Kidney (tissue), 14 donors: ENCODE results near the gene MAPK8. TPM values are rescaled to one million over a fixed set of nuclear protein-coding genes. Genes with fewer than 3 reads are reported as not detected.

ENCODE experiments used
- DNase-seq, 5 donors: peaks; one replicate each; pipeline ENCODE4 v3.0.0-alpha.2; 2013 to 2020
- FAIRE-seq: peaks from 2 replicates; lab custom pipeline; 2012; peaks lifted over from hg19 to GRCh38; lab: Jason Lieb, UNC
- H3K27ac ChIP-seq, 2 donors: one replicate each; pipeline ENCODE4 v1.7.0; 2013; ENCODE audit warnings: low read depth in 2 of 2, low read length in 2 of 2, inconsistent platforms in 1 of 2
- H3K27me3 ChIP-seq: one replicate; pipeline ENCODE4 v1.7.1; 2013; ENCODE audit warnings: low read length, inconsistent platforms; ENCODE audit not compliant: control insufficient read depth, insufficient read depth
- H3K36me3 ChIP-seq, 3 donors: one replicate each; pipeline versions ENCODE4 v1.7.0 to v1.7.1; 2013; ENCODE audit warnings: low read length in 3 of 3, control low read depth in 1 of 3, inconsistent platforms in 1 of 3; ENCODE audit not compliant: insufficient read depth in 3 of 3, control insufficient read depth in 2 of 3
- H3K4me1 ChIP-seq, 3 donors: one replicate each; pipeline versions ENCODE4 v1.7.0 to v1.7.1; 2013; ENCODE audit warnings: low read length in 3 of 3, inconsistent platforms in 1 of 3, low read depth in 1 of 3; ENCODE audit not compliant: control insufficient read depth in 2 of 3, insufficient read depth in 2 of 3
- H3K4me3 ChIP-seq, 3 donors: one replicate each; pipeline versions ENCODE4 v1.7.0 to v1.8.1; 2013; ENCODE audit warnings: low read length in 3 of 3, control low read depth in 1 of 3, inconsistent platforms in 1 of 3
- H3K9ac ChIP-seq, 3 donors: one replicate each; pipeline versions ENCODE4 v1.7.0 to v1.7.1; 2013; ENCODE audit warnings: low read length in 3 of 3, control low read depth in 1 of 3, inconsistent platforms in 1 of 3
- H3K9me3 ChIP-seq, 3 donors: one replicate each; pipeline versions ENCODE4 v1.7.0 to v1.7.1; 2013; ENCODE audit warnings: low read length in 3 of 3, control low read depth in 1 of 3, inconsistent platforms in 1 of 3; ENCODE audit not compliant: control insufficient read depth in 2 of 3, insufficient read depth in 1 of 3
- CTCF ChIP-seq: IDR thresholded peaks from 3 replicates; pipeline ENCODE4 v1.5.1; 2012; ENCODE audit warnings: mild to moderate bottlenecking, moderate library complexity, borderline replicate concordance; ENCODE audit not compliant: insufficient read depth; ENCODE audit errors: extremely low read depth
- intact Hi-C: fragments of 100-400 bp; cut with DNase I; formaldehyde crosslinking; loops from one replicate; pipeline ENCODE4 v1.11.1; 2022
- polyA plus RNA-seq: library from polyadenylated mRNA; stranded (reverse); fragments of 350-450 nt; fragmentation: Illumina TruSeq; extraction: RNeasy Lipid Tissue Mini Kit (QIAGEN cat#74804); gene quantifications from one replicate; pipeline ENCODE4 v1.2.3, GENCODE V29; 2014; ENCODE audit warnings: low read depth, low replicate concordance; ENCODE audit not compliant: insufficient read depth
- total RNA-seq: library from RNA; stranded (reverse); fragmentation: NEBNext Ultra II Directional; extraction: Animal tissue kit (Norgen Biotek cat#: 25700); gene quantifications from one replicate; pipeline ENCODE4 v1.2.1, GENCODE V29; 2021
- donor health status: control.
- donor health status: control.
- donor health status: control.
- donor health status: control.
- donor health status: control.
- donor health status: DM: yes; HTN: yes; CAD: no.
- donor health status: Normal renal cell carcinoma (clear cell type).

MAPK8 gene
- total and polyA plus RNA-seq, 2 donors from 2014 or later, result 17.0 to 36.7 TPM

- H3K9me3 ChIP-seq, result no peaks in the 10 kb centered on the region
- no peaks in the 10 kb centered on the region for H3K36me3 ChIP-seq
- H3K4me1 ChIP-seq, result no peaks in the 10 kb centered on the region
- TF ChIP-seq CTCF, result no peak
- no peak overlapping the region for H3K4me3 ChIP-seq
- no peak overlapping the region for H3K9ac ChIP-seq
- intact Hi-C loops, result no loop called here
- DNase-seq (no peak), FAIRE-seq (no peak)
- H3K27ac ChIP-seq, result no peak overlapping the region
- H3K27me3 ChIP-seq, result no peaks in the 10 kb centered on the region
Measured at GRCh38 chr10:48481385-48481784, 174.9 kb downstream of the MAPK8 start.

GRCh38 chr10:48482207-48482606 is 175.7 kb downstream of the MAPK8 start:
- H3K9ac ChIP-seq, result no peak overlapping the region
- no peak for FAIRE-seq
- no peaks in the 10 kb centered on the region for H3K4me1 ChIP-seq
- H3K27me3 ChIP-seq, result no peaks in the 10 kb centered on the region
- H3K4me3 ChIP-seq, result no peak overlapping the region
- no peak for TF ChIP-seq CTCF
- H3K9me3 ChIP-seq, result peaks cover 0 to 5% (median 0%) of the 10 kb centered on the region in 3 donors
- intact Hi-C loops, result no loop called here
- DNase-seq, result no peak
- H3K27ac ChIP-seq, result no peak overlapping the region
- H3K36me3 ChIP-seq, result no peaks in the 10 kb centered on the region

- Histone ChIP-seq H3K36me3 (no peaks in the 10 kb centered on the region), H3K4me3 (no peak overlapping the region), H3K9ac (no peak overlapping the region), H3K27ac (no peak overlapping the region), H3K27me3 (no peaks in the 10 kb centered on the region), H3K4me1 (no peaks in the 10 kb centered on the region), H3K9me3 (peaks cover 0 to 5% (median 0%) of the 10 kb centered on the region in 3 donors)
- no peak for FAIRE-seq
- intact Hi-C loops, result no loop called here
- TF ChIP-seq CTCF, result no peak
- no peak for DNase-seq
Measured at GRCh38 chr10:48484911-48485310, 178.4 kb downstream of the MAPK8 start.

- H3K9me3 ChIP-seq, result peaks cover 0 to 5% (median 0%) of the 10 kb centered on the region in 3 donors
- intact Hi-C loops, result no loop called here
- no peaks in the 10 kb centered on the region for H3K36me3 ChIP-seq
- no peak overlapping the region for H3K27ac ChIP-seq
- no peak for TF ChIP-seq CTCF
- no peak overlapping the region for H3K9ac ChIP-seq
- no peaks in the 10 kb centered on the region for H3K27me3 ChIP-seq
- FAIRE-seq (no peak), DNase-seq (no peak)
- no peaks in the 10 kb centered on the region for H3K4me1 ChIP-seq
- H3K4me3 ChIP-seq, result no peak overlapping the region
Measured at GRCh38 chr10:48485711-48486110, 179.2 kb downstream of the MAPK8 start.
